GM12891 (cell line): ENCODE results near the gene CD48.
A peak's percentile ranks its signal among the peaks of the same experiment; 100 is the strongest.

ENCODE experiments used
- DNase-seq: peaks from one replicate; pipeline ENCODE4 v3.0.0; 2011; ENCODE audit warnings: low spot score; ENCODE audit not compliant: insufficient read length
- FAIRE-seq: peaks from 2 replicates; lab custom pipeline; 2011; peaks lifted over from hg19 to GRCh38; lab: Jason Lieb, UNC
- POLR2A ChIP-seq: IDR thresholded peaks from 2 replicates; pipeline ENCODE4 v1.6.1; 2011; ENCODE audit warnings: low read depth, low read length, control low read depth
- SPI1 ChIP-seq: IDR thresholded peaks from 2 replicates; pipeline ENCODE4 v1.6.1; 2011; ENCODE audit warnings: low read depth, low read length, control low read depth

CD48 gene

DNA sequence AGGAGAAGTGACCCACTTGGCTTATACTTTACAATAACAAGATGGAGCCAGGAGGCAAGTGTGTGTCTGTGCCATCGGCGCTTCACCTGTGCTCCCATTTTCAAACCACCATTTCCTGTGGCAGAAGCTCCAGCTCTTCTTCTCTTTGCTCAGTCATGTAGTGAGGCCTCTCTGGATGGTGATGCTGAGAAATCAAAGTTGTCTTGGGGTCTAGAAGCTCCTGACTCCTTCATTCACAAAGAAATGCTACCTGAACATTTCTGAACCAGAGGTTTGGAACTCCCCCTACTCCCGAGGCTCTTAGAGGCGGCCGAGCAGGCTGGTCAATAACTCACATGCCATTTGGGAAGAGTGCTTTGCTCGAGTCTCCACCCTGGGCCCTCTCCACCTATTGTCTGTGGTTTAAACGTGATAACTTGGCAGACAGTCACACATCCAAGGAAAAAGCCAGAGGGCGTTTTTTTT is 82.8 kb downstream of the CD48 start:
- FAIRE-seq (no peak), DNase-seq (no peak)
- 0 out of 2 replicates have a peak, but pooled peaks have one; percentile 28 for TF ChIP-seq POLR2A
- no peak for TF ChIP-seq SPI1
